Naive thymus-derived CD4-positive, alpha-beta T cell (primary cell): ENCODE data around the gene NENF. TPM values are rescaled to one million over a fixed set of nuclear protein-coding genes. Genes with fewer than 3 reads are reported as not detected.

Experiments used
- ATAC-seq: fragments of 150-1000 bp; cut with Tn5 transposase; 2 replicates; pipeline ENCODE4 v1.10.0; 2021; ENCODE audit warnings: mild to moderate bottlenecking, moderate library complexity
- CTCF ChIA-PET: fragments of 350-600 bp; sonication (Branson Sonifier 250); formaldehyde crosslinking; loops from one replicate; lab custom pipeline; 2021; ENCODE audit warnings: antibody characterized with exemption; lab: Charles Lee
- POLR2A ChIA-PET: fragments of 350-600 bp; sonication (Branson Sonifier 250); formaldehyde crosslinking; loops from one replicate; lab custom pipeline; 2021; ENCODE audit warnings: antibody characterized with exemption, inconsistent platforms; lab: Charles Lee
- DNase-seq, 9 donors: peaks; one replicate each; pipeline versions ENCODE4 v3.0.0 to v3.0.0-alpha.2; 2020 to 2022; ENCODE audit warnings: mixed read lengths in 1 of 9
- H3K27ac ChIP-seq: one replicate; pipeline ENCODE4 v1.7.0; 2013; ENCODE audit warnings: mild to moderate bottlenecking, low read depth, low read length, moderate library complexity
- H3K27me3 ChIP-seq, 2 donors: one replicate each; pipeline ENCODE4 v1.7.0; 2013; ENCODE audit warnings: low read length in 2 of 2, mild to moderate bottlenecking in 2 of 2, moderate library complexity in 2 of 2; ENCODE audit not compliant: control insufficient read depth in 2 of 2, insufficient read depth in 2 of 2
- H3K36me3 ChIP-seq, 3 experiments: 1 replicate in 2 of 3; 2 replicates in 1 of 3; pipeline ENCODE4 v1.7.0; 2013; ENCODE audit warnings: low read length in 3 of 3, mild to moderate bottlenecking in 3 of 3, moderate library complexity in 1 of 3; ENCODE audit not compliant: insufficient read depth in 3 of 3, control insufficient read depth in 2 of 3
- H3K4me1 ChIP-seq, 2 donors: one replicate each; pipeline ENCODE4 v1.7.0; 2013; ENCODE audit warnings: low read length in 2 of 2, mild to moderate bottlenecking in 2 of 2, moderate library complexity in 1 of 2; ENCODE audit not compliant: control insufficient read depth in 2 of 2, insufficient read depth in 2 of 2
- H3K4me3 ChIP-seq: 2 replicates; pipeline ENCODE4 v1.7.0; 2013; ENCODE audit warnings: mild to moderate bottlenecking, low read length
- H3K9me3 ChIP-seq, 3 experiments: 1 replicate in 2 of 3; 2 replicates in 1 of 3; pipeline ENCODE4 v1.7.0; 2013; ENCODE audit warnings: low read length in 3 of 3; ENCODE audit not compliant: control insufficient read depth in 2 of 3
- H3K27ac Mint-ChIP-seq, 9 donors: one replicate each; pipeline ENCODE4 v1.8.0; 2020 to 2022; ENCODE audit warnings: mixed read lengths in 9 of 9, mild to moderate bottlenecking in 8 of 9, moderate library complexity in 5 of 9, inconsistent platforms in 2 of 9
- H3K27me3 Mint-ChIP-seq, 5 donors: one replicate each; pipeline ENCODE4 v1.8.0; 2021 to 2022; ENCODE audit warnings: mixed read lengths in 5 of 5, mild to moderate bottlenecking in 1 of 5
- H3K36me3 Mint-ChIP-seq, 5 donors: one replicate each; pipeline ENCODE4 v1.8.0; 2020 to 2022; ENCODE audit warnings: mixed read lengths in 5 of 5, mild to moderate bottlenecking in 3 of 5, inconsistent platforms in 1 of 5
- H3K4me1 Mint-ChIP-seq, 7 donors: one replicate each; pipeline ENCODE4 v1.8.0; 2020 to 2022; ENCODE audit warnings: mixed read lengths in 7 of 7, mild to moderate bottlenecking in 3 of 7, inconsistent platforms in 1 of 7
- H3K4me3 Mint-ChIP-seq, 10 donors: one replicate each; pipeline ENCODE4 v1.8.0; 2020 to 2022; ENCODE audit warnings: mild to moderate bottlenecking in 10 of 10, mixed read lengths in 10 of 10, moderate library complexity in 6 of 10, inconsistent platforms in 2 of 10
- H3K9me3 Mint-ChIP-seq, 11 donors: one replicate each; pipeline ENCODE4 v1.8.0; 2020 to 2022; ENCODE audit warnings: mixed read lengths in 11 of 11, mild to moderate bottlenecking in 4 of 11, inconsistent platforms in 1 of 11, moderate library complexity in 1 of 11
- intact Hi-C, 2 donors: fragments of 100-400 bp; cut with micrococcal nuclease; formaldehyde crosslinking; loops; one replicate each; pipeline ENCODE4 v1.15.1; 2023
- polyA plus RNA-seq, 2 donors: library from polyadenylated mRNA; unstranded; fragments of 300-500 nt; fragmentation: Illumina TruSeq; gene quantifications; one replicate each; pipeline ENCODE4 v1.2.3, GENCODE V29; 2021
- total RNA-seq, 6 experiments: library from RNA in 5 of 6; stranded (reverse) in 5 of 6; gene quantifications; 1 replicate in 5 of 6; 2 replicates in 1 of 6; pipeline ENCODE4 v1.2.3 and lab custom pipeline; 2021 to 2026

NENF gene
- total and polyA plus RNA-seq, 7 experiments from 2014 or later, result 16.0 to 73.0 (median 22.9) TPM

GRCh38 chr1:212488436-212489283 lies 55.9 kb downstream of the NENF start:
- peaks cover 0 to 14% (median 7%) of the 10 kb centered on the region in 5 donors for H3K27me3 Mint-ChIP-seq
- Histone ChIP-seq H3K36me3 (no peaks in the 10 kb centered on the region), H3K4me1 (no peaks in the 10 kb centered on the region), H3K27me3 (no peaks in the 10 kb centered on the region), H3K9me3 (no peaks in the 10 kb centered on the region), H3K27ac (no peak overlapping the region), H3K4me3 (no peak overlapping the region)
- intact Hi-C loops, result no loop called here
- ChIA-PET CTCF (interaction anchor here (1.0 kb wide), 1 partner anchor 12 kb away, joined by 4 read pairs; no protein-coding TSS in a partner anchor), POLR2A (no interaction called here)
- H3K36me3 Mint-ChIP-seq, result no peaks in the 10 kb centered on the region
- no peak for DNase-seq
- no peak overlapping the region for H3K4me3 Mint-ChIP-seq
- H3K9me3 Mint-ChIP-seq, result no peaks in the 10 kb centered on the region
- ATAC-seq, result peak; percentile 50
- H3K4me1 Mint-ChIP-seq, result peaks cover 0 to 7% (median 0%) of the 10 kb centered on the region in 7 donors
- no peak overlapping the region for H3K27ac Mint-ChIP-seq

- H3K4me3 Mint-ChIP-seq, result no peak overlapping the region
- Histone ChIP-seq H3K36me3 (no peaks in the 10 kb centered on the region), H3K4me3 (no peak overlapping the region), H3K27me3 (no peaks in the 10 kb centered on the region), H3K9me3 (no peaks in the 10 kb centered on the region), H3K4me1 (no peaks in the 10 kb centered on the region), H3K27ac (no peak overlapping the region)
- no peaks in the 10 kb centered on the region for H3K36me3 Mint-ChIP-seq
- H3K27ac Mint-ChIP-seq, result no peak overlapping the region
- ChIA-PET CTCF (interaction anchor here (1.0 kb wide), 1 partner anchor 12 kb away, joined by 4 read pairs; no protein-coding TSS in a partner anchor), POLR2A (no interaction called here)
- H3K4me1 Mint-ChIP-seq, result peaks cover 0 to 7% (median 0%) of the 10 kb centered on the region in 7 donors
- H3K9me3 Mint-ChIP-seq, result no peaks in the 10 kb centered on the region
- peaks cover 0 to 14% (median 7%) of the 10 kb centered on the region in 5 donors for H3K27me3 Mint-ChIP-seq
- DNase-seq (no peak), ATAC-seq (no peak)
- intact Hi-C loops, result no loop called here
Observed at GRCh38 chr1:212489284-212489859, 56.7 kb downstream of the NENF start.

GRCh38 chr1:212490276-212490675 lies 57.6 kb downstream of the NENF start:
- no peak overlapping the region for H3K27ac ChIP-seq
- ATAC-seq, result no peak
- H3K4me1 Mint-ChIP-seq, result peaks cover 0 to 7% (median 0%) of the 10 kb centered on the region in 7 donors
- CTCF ChIA-PET, result no interaction called here
- POLR2A ChIA-PET, result no interaction called here
- H3K27me3 ChIP-seq, result no peaks in the 10 kb centered on the region
- no peak overlapping the region for H3K4me3 ChIP-seq
- H3K27me3 Mint-ChIP-seq, result peaks cover 0 to 14% (median 7%) of the 10 kb centered on the region in 5 donors
- H3K27ac Mint-ChIP-seq, result no peak overlapping the region
- DNase-seq, result no peak
- no peaks in the 10 kb centered on the region for H3K36me3 ChIP-seq
- no peaks in the 10 kb centered on the region for H3K36me3 Mint-ChIP-seq
- intact Hi-C loops, result no loop called here
- no peaks in the 10 kb centered on the region for H3K9me3 ChIP-seq
- no peak overlapping the region for H3K4me3 Mint-ChIP-seq
- H3K9me3 Mint-ChIP-seq, result no peaks in the 10 kb centered on the region
- no peaks in the 10 kb centered on the region for H3K4me1 ChIP-seq

- Histone ChIP-seq H3K4me3 (no peak overlapping the region), H3K27ac (no peak overlapping the region), H3K27me3 (no peaks in the 10 kb centered on the region), H3K36me3 (no peaks in the 10 kb centered on the region), H3K4me1 (no peaks in the 10 kb centered on the region), H3K9me3 (no peaks in the 10 kb centered on the region)
- peaks cover 0 to 20% (median 7%) of the 10 kb centered on the region in 5 donors for H3K27me3 Mint-ChIP-seq
- peak; percentile 55 for ATAC-seq
- H3K4me3 Mint-ChIP-seq, result no peak overlapping the region
- ChIA-PET CTCF (no interaction called here), POLR2A (no interaction called here)
- DNase-seq, result no peak
- H3K4me1 Mint-ChIP-seq, result peaks cover 0 to 5% (median 0%) of the 10 kb centered on the region in 7 donors
- intact Hi-C loops, result no loop called here
- no peak overlapping the region for H3K27ac Mint-ChIP-seq
- H3K36me3 Mint-ChIP-seq, result no peaks in the 10 kb centered on the region
- H3K9me3 Mint-ChIP-seq, result no peaks in the 10 kb centered on the region
Observed at GRCh38 chr1:212491454-212491853, 58.7 kb downstream of the NENF start.

Other genes with a start within 250 kb of the NENF start
- gene PPP2R5A, start 147.5 kb upstream of the NENF start, total RNA-seq, result 10 to 100 TPM; 38.5 to 52.7 (median 49.8) TPM
- 10 to 100 TPM; 22.9 to 27.5 TPM for gene PPP2R5A, start 147.5 kb upstream of the NENF start, polyA plus RNA-seq
- 10 to 100 TPM in 3 of 5 experiments, 1 to 10 TPM in 2; 7.9 to 13.4 (median 12.0) TPM for gene PACC1, start 18.0 kb upstream of the NENF start, total RNA-seq
- gene PACC1, start 18.0 kb upstream of the NENF start, polyA plus RNA-seq, result 10 to 100 TPM in 1 of 2 donors, 1 to 10 TPM in 1; 7.2 to 11.0 TPM
- 10 to 100 TPM in 3 of 5 experiments, under 1 TPM in 2; 0.57 to 83.4 (median 12.5) TPM for gene ATF3, start 175.8 kb downstream of the NENF start, total RNA-seq
- not detected for gene ATF3, start 175.8 kb downstream of the NENF start, polyA plus RNA-seq